ENCODE data around the gene POLDIP2. TPM values are rescaled to one million over a fixed set of nuclear protein-coding genes. Genes with fewer than 3 reads are reported as not detected.

POLDIP2 gene
- total RNA-seq, 1 donor from 2014 or later: 79.1 TPM

- Histone ChIP-seq H3K4me2 (ENCODE audit: low read length) (peak overlapping the region; percentile 87), H3K79me2 (ENCODE audit: insufficient read depth, low read length) (peaks cover 90% of the 10 kb centered on the region), H3K4me1 (ENCODE audit: insufficient read depth, low read length) (peaks cover 37% of the 10 kb centered on the region), H3K27me3 (ENCODE audit: insufficient read depth, low read length) (no peaks in the 10 kb centered on the region), H3K27ac (ENCODE audit: low read depth, low read length) (peak overlapping the region; percentile 99), H3K9me3 (ENCODE audit: insufficient read depth, low read depth, low read length) (no peaks in the 10 kb centered on the region), H4K20me1 (ENCODE audit: insufficient read depth, low read length) (peaks cover 74% of the 10 kb centered on the region), H3K4me3 (ENCODE audit: insufficient read depth, low read depth, low read length) (peak overlapping the region; percentile 21), H3K9ac (ENCODE audit: low read length) (peak overlapping the region; percentile 99), H2AFZ (ENCODE audit: low read depth, low read length) (no peak overlapping the region), H3K36me3 (ENCODE audit: insufficient read depth, low read length) (peaks cover 28% of the 10 kb centered on the region)
- no peaks in the 10 kb centered on the region for H3K27me3 Mint-ChIP-seq (ENCODE audit: low read depth, unreplicated experiment)
- H3K9me3 Mint-ChIP-seq (ENCODE audit: unreplicated experiment): no peaks in the 10 kb centered on the region
- TF ChIP-seq EZH2 (IDR thresholded peaks at IDR 0.05; ENCODE audit: insufficient read depth, low read length): no peak
- no peak for TF ChIP-seq CTCF (IDR thresholded peaks at IDR 0.05; ENCODE audit: insufficient read depth, low read depth, low read length)
- DNase-seq (ENCODE audit: low read depth) (peak; percentile 85), FAIRE-seq (no peak)
- peak overlapping the region; percentile 72 for H3K4me3 Mint-ChIP-seq (ENCODE audit: unreplicated experiment)
- H3K4me1 Mint-ChIP-seq (ENCODE audit: low read depth, unreplicated experiment): peaks cover 28% of the 10 kb centered on the region
- peaks cover 8% of the 10 kb centered on the region for H3K36me3 Mint-ChIP-seq (ENCODE audit: low read depth, unreplicated experiment)
- peak overlapping the region; percentile 91 for H3K27ac Mint-ChIP-seq (ENCODE audit: unreplicated experiment)
Observed at GRCh38 chr17:28338056-28338768, 19.1 kb downstream of the POLDIP2 start.

- H3K9me3 ChIP-seq (ENCODE audit: insufficient read depth, low read depth, low read length): no peaks in the 10 kb centered on the region
- peak overlapping the region; percentile 87 for H3K4me2 ChIP-seq (ENCODE audit: low read length)
- peak overlapping the region; percentile 99 for H3K27ac Mint-ChIP-seq (ENCODE audit: unreplicated experiment)
- no peaks in the 10 kb centered on the region for H3K27me3 ChIP-seq (ENCODE audit: insufficient read depth, low read length)
- peak overlapping the region; percentile 99 for H3K27ac ChIP-seq (ENCODE audit: low read depth, low read length)
- peak overlapping the region; percentile 99 for H3K4me3 Mint-ChIP-seq (ENCODE audit: unreplicated experiment)
- DNase-seq (ENCODE audit: low read depth) (peak; percentile 95), FAIRE-seq (no peak)
- H3K4me1 ChIP-seq (ENCODE audit: insufficient read depth, low read length): peaks cover 39% of the 10 kb centered on the region
- H3K4me3 ChIP-seq (ENCODE audit: insufficient read depth, low read depth, low read length): peak overlapping the region; percentile 95
- TF ChIP-seq EZH2 (IDR thresholded peaks at IDR 0.05; ENCODE audit: insufficient read depth, low read length) (no peak), CTCF (IDR thresholded peaks at IDR 0.05; ENCODE audit: insufficient read depth, low read depth, low read length) (no peak)
- H3K9me3 Mint-ChIP-seq (ENCODE audit: unreplicated experiment): no peaks in the 10 kb centered on the region
- H3K36me3 ChIP-seq (ENCODE audit: insufficient read depth, low read length): peaks cover 11% of the 10 kb centered on the region
- H3K27me3 Mint-ChIP-seq (ENCODE audit: low read depth, unreplicated experiment): no peaks in the 10 kb centered on the region
- H3K79me2 ChIP-seq (ENCODE audit: insufficient read depth, low read length): peaks cover 95% of the 10 kb centered on the region
- peak overlapping the region; percentile 99 for H3K9ac ChIP-seq (ENCODE audit: low read length)
- peaks cover 33% of the 10 kb centered on the region for H3K4me1 Mint-ChIP-seq (ENCODE audit: low read depth, unreplicated experiment)
- H3K36me3 Mint-ChIP-seq (ENCODE audit: low read depth, unreplicated experiment): peaks cover 8% of the 10 kb centered on the region
- H2AFZ ChIP-seq (ENCODE audit: low read depth, low read length): no peak overlapping the region
- peaks cover 81% of the 10 kb centered on the region for H4K20me1 ChIP-seq (ENCODE audit: insufficient read depth, low read length)
Observed at GRCh38 chr17:28335959-28336871, 21.1 kb downstream of the POLDIP2 start.
